ENCODE measurements around the gene SLC8A3.
"Not testable (repeated sequence)": the region's sequence is repeated elsewhere in the genome, so short reads cannot be mapped to it uniquely, and the experiment has no call there.

SLC8A3 gene

GRCh38 chr14:70188659-70189455, at the start of gene SLC8A3:
TSS of gene SLC8A3 (minus strand) at chr14:70188951. CDS start at chr14:70168422, 20,529 bp downstream.
- DNase-seq (ENCODE audit: low read depth in 2 of 2), result no peak

GRCh38 chr14:70237710-70238109, 49.0 kb upstream of the SLC8A3 start:
- DNase-seq (ENCODE audit: low read depth in 2 of 2), result no peak

GRCh38 chr14:70234066-70234950, 45.6 kb upstream of the SLC8A3 start:
- no peak for DNase-seq (ENCODE audit: low read depth in 2 of 2)

GRCh38 chr14:70231756-70232544, 43.2 kb upstream of the SLC8A3 start:
- not testable (repeated sequence) for DNase-seq (ENCODE audit: low read depth in 2 of 2)

- not testable (repeated sequence) for DNase-seq (ENCODE audit: low read depth in 2 of 2)
Observed at GRCh38 chr14:70229877-70230640, 41.3 kb upstream of the SLC8A3 start.

GRCh38 chr14:70213721-70214282, 25.1 kb upstream of the SLC8A3 start:
- DNase-seq (ENCODE audit: low read depth in 2 of 2), result no peak

- no peak for DNase-seq (ENCODE audit: low read depth in 2 of 2)
Observed at GRCh38 chr14:70212752-70213151, 24.0 kb upstream of the SLC8A3 start.

- DNase-seq (ENCODE audit: low read depth in 2 of 2), result no peak
Observed at GRCh38 chr14:70208380-70208779, 19.6 kb upstream of the SLC8A3 start.

GRCh38 chr14:70203686-70204085, 14.9 kb upstream of the SLC8A3 start:
- no peak for DNase-seq (ENCODE audit: low read depth in 2 of 2)

GRCh38 chr14:70201994-70202393, 13.2 kb upstream of the SLC8A3 start:
- DNase-seq (ENCODE audit: low read depth in 2 of 2), result no peak

GRCh38 chr14:70193396-70193795, 4.6 kb upstream of the SLC8A3 start:
- DNase-seq (ENCODE audit: low read depth in 2 of 2), result no peak

GRCh38 chr14:70192915-70193314, 4.2 kb upstream of the SLC8A3 start:
- no peak for DNase-seq (ENCODE audit: low read depth in 2 of 2)

GRCh38 chr14:70190156-70190555, 1.4 kb upstream of the SLC8A3 start:
- DNase-seq (ENCODE audit: low read depth in 2 of 2), result no peak

GRCh38 chr14:70189456-70190077, 816 bp upstream of the SLC8A3 start:
- DNase-seq (ENCODE audit: low read depth in 2 of 2), result no peak

GRCh38 chr14:70188322-70188658, 461 bp downstream of the SLC8A3 start:
- DNase-seq (ENCODE audit: low read depth in 2 of 2), result no peak

GRCh38 chr14:70186900-70187451, 1.8 kb downstream of the SLC8A3 start:
- no peak for DNase-seq (ENCODE audit: low read depth in 2 of 2)

GRCh38 chr14:70183991-70184390, 4.8 kb downstream of the SLC8A3 start:
- DNase-seq (ENCODE audit: low read depth in 2 of 2), result no peak

GRCh38 chr14:70181276-70181675, 7.5 kb downstream of the SLC8A3 start:
- DNase-seq (ENCODE audit: low read depth in 2 of 2), result no peak

- no peak for DNase-seq (ENCODE audit: low read depth in 2 of 2)
Observed at GRCh38 chr14:70180718-70181117, 8.0 kb downstream of the SLC8A3 start.

Data from stimulated activated CD8-positive, alpha-beta memory T cell treated with anti-CD3 and anti-CD28 coated beads, Interleukin-7, amount 100 ng/mL, for 4 hours (primary cell).